GM12878 (cell line): ENCODE measurements around the gene SEMA5B.

Experiments
- BHLHE40 ChIP-seq, 2 experiments: fragments of 450-650 bp in 1 of 2; IDR thresholded peaks; 2 replicates each; pipeline ENCODE4 v1.6.1; 2011 to 2017; ENCODE audit warnings: low read depth in 2 of 2, borderline replicate concordance in 1 of 2, improper control_type of control experiment in 1 of 2, low read length in 1 of 2, mild to moderate bottlenecking in 1 of 2
- CREB1 ChIP-seq: IDR thresholded peaks from 2 replicates; pipeline ENCODE4 v1.6.1; 2012; ENCODE audit warnings: low read depth, mild to moderate bottlenecking, inconsistent platforms
- EZH2 ChIP-seq: IDR thresholded peaks from 2 replicates; pipeline ENCODE4 v1.6.1; 2012; ENCODE audit warnings: low read depth, mild to moderate bottlenecking, control low read depth, inconsistent platforms, low read length, borderline replicate concordance; ENCODE audit not compliant: control insufficient read depth
- IKZF1 ChIP-seq: fragments of 450-650 bp; conservative IDR thresholded peaks from 2 replicates; pipeline ENCODE4 v1.6.1; 2017; ENCODE audit warnings: antibody characterized with exemption, mild to moderate bottlenecking
- JUND ChIP-seq: IDR thresholded peaks from 2 replicates; pipeline ENCODE4 v1.6.1; 2012; ENCODE audit warnings: low read depth, mild to moderate bottlenecking, low read length, improper control_type of control experiment, moderate library complexity
- MEF2B ChIP-seq: fragments of 450-650 bp; IDR thresholded peaks from 2 replicates; pipeline ENCODE4 v1.6.1; 2018; ENCODE audit warnings: mild to moderate bottlenecking, moderate library complexity; ENCODE audit not compliant: partially characterized antibody, poor library complexity, severe bottlenecking
- POLR2A ChIP-seq: IDR thresholded peaks from 2 replicates; pipeline ENCODE4 v1.6.1; 2011; ENCODE audit warnings: low read depth, mild to moderate bottlenecking, low read length
- RCOR1 ChIP-seq: conservative IDR thresholded peaks from 2 replicates; pipeline ENCODE4 v1.6.1; 2012; ENCODE audit warnings: low read depth, low read length, improper control_type of control experiment
- RFX5 ChIP-seq: IDR thresholded peaks from 2 replicates; pipeline ENCODE4 v1.6.1; 2011; ENCODE audit warnings: low read depth, low read length, improper control_type of control experiment
- SREBF1 ChIP-seq: IDR thresholded peaks from 2 replicates; pipeline ENCODE4 v1.6.1; 2012; ENCODE audit warnings: mild to moderate bottlenecking, low read length
- YY1 ChIP-seq: IDR thresholded peaks from 2 replicates; pipeline ENCODE4 v1.6.1; 2011; ENCODE audit warnings: low read depth, mild to moderate bottlenecking, low read length
- TF ChIP-seq, protein P1 (sequence below), 3 experiments: IDR thresholded peaks in 2 of 3; conservative IDR thresholded peaks in 1 of 3; 2 replicates each; pipeline ENCODE4 v1.5.1; 2011; ENCODE audit warnings: low read depth in 3 of 3, low read length in 3 of 3, mild to moderate bottlenecking in 3 of 3, control low read depth in 2 of 3, moderate library complexity in 2 of 3, inconsistent platforms in 1 of 3, mixed read lengths in 1 of 3; ENCODE audit not compliant: control insufficient read depth in 2 of 3, insufficient read depth in 1 of 3; ENCODE audit errors: extremely low read depth in 1 of 3
- TF ChIP-seq, protein P2 (sequence below): IDR thresholded peaks from 2 replicates; pipeline ENCODE4 v1.6.1; 2012; ENCODE audit warnings: low read depth, low read length, improper control_type of control experiment

DNA sequence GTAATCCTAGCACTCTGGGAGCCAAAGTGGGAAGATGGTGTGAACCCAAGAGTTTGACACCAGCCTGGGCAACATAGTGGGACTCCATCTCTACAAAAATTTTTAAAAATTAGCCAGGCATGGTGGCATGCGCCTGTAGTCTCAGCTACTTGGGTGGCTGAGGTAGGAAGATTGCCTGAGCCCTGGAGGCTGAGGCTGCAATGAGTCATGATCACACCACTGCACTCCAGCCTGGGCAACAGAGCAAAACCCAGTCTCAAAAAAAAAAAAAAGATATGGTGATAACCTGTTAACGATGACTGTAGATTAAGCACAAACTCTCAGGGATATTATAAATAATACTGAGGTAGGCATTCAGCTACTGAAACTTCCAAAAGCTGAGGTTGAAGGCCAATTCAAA is 125.2 kb downstream of the SEMA5B start:
- TF ChIP-seq EZH2 (no peak), POLR2A (no peak), IKZF1 (no peak), MEF2B (no peak), SREBF1 (no peak), RFX5 (no peak), RCOR1 (no peak), CREB1 (no peak), YY1 (no peak), BHLHE40 (IDR thresholded peaks at IDR 0.05; ENCODE audit: borderline replicate concordance in 1 of 2, low read depth in 2 of 2, low read length in 1 of 2) (no peak), JUND (no peak)
- TF ChIP-seq, protein P1, sequence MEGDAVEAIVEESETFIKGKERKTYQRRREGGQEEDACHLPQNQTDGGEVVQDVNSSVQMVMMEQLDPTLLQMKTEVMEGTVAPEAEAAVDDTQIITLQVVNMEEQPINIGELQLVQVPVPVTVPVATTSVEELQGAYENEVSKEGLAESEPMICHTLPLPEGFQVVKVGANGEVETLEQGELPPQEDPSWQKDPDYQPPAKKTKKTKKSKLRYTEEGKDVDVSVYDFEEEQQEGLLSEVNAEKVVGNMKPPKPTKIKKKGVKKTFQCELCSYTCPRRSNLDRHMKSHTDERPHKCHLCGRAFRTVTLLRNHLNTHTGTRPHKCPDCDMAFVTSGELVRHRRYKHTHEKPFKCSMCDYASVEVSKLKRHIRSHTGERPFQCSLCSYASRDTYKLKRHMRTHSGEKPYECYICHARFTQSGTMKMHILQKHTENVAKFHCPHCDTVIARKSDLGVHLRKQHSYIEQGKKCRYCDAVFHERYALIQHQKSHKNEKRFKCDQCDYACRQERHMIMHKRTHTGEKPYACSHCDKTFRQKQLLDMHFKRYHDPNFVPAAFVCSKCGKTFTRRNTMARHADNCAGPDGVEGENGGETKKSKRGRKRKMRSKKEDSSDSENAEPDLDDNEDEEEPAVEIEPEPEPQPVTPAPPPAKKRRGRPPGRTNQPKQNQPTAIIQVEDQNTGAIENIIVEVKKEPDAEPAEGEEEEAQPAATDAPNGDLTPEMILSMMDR (IDR thresholded peaks at IDR 0.05 in 2 of 3, conservative IDR thresholded peaks at IDR 0.05 in 1 of 3; ENCODE audit: control insufficient read depth in 2 of 3, extremely low read depth in 1 of 3, insufficient read depth in 1 of 3, low read depth in 3 of 3, low read length in 3 of 3) = no peak
- TF ChIP-seq, protein P2, sequence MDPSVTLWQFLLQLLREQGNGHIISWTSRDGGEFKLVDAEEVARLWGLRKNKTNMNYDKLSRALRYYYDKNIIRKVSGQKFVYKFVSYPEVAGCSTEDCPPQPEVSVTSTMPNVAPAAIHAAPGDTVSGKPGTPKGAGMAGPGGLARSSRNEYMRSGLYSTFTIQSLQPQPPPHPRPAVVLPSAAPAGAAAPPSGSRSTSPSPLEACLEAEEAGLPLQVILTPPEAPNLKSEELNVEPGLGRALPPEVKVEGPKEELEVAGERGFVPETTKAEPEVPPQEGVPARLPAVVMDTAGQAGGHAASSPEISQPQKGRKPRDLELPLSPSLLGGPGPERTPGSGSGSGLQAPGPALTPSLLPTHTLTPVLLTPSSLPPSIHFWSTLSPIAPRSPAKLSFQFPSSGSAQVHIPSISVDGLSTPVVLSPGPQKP = no peak
